ENCODE data around the gene RPL35A.

DNA sequence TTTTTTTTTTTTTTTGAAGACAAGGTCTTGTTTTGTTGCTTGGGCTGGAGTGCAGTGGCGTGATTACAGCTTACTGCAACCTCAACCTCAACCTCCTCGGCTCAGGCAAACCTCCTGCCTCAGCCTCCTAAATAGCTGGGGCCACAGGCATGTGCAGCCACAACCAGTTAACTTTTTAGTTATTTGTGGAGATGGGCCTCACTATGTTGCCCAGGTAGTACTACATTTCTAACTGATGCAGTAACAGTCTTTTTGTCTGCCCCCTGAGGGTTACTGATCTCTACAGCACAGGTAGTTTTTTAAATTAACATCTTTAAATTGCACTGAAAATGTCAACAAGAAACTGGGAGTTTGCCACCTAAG is 6.6 kb downstream of the RPL35A start:
- TF ChIP-seq POLR2A (IDR thresholded peaks at IDR 0.05; ENCODE audit: control extremely low read depth in 1 of 2, low read depth in 2 of 2, low read length in 2 of 2), result peak; percentile 25 to 49; a peak in 2 of 3 replicates
- no peak for TF ChIP-seq EZH2 (IDR thresholded peaks at IDR 0.05; ENCODE audit: low read depth, low read length, severe bottlenecking)
- TF ChIP-seq PHF8 (conservative IDR thresholded peaks at IDR 0.05; ENCODE audit: low read depth, low read length), result no peak
- TF ChIP-seq, protein P1, sequence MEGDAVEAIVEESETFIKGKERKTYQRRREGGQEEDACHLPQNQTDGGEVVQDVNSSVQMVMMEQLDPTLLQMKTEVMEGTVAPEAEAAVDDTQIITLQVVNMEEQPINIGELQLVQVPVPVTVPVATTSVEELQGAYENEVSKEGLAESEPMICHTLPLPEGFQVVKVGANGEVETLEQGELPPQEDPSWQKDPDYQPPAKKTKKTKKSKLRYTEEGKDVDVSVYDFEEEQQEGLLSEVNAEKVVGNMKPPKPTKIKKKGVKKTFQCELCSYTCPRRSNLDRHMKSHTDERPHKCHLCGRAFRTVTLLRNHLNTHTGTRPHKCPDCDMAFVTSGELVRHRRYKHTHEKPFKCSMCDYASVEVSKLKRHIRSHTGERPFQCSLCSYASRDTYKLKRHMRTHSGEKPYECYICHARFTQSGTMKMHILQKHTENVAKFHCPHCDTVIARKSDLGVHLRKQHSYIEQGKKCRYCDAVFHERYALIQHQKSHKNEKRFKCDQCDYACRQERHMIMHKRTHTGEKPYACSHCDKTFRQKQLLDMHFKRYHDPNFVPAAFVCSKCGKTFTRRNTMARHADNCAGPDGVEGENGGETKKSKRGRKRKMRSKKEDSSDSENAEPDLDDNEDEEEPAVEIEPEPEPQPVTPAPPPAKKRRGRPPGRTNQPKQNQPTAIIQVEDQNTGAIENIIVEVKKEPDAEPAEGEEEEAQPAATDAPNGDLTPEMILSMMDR (IDR thresholded peaks at IDR 0.05; ENCODE audit: control extremely low read depth in 1 of 3, insufficient read depth in 1 of 3, low read depth in 1 of 3, low read length in 3 of 3), result no peak
- TF ChIP-seq POLR2AphosphoS5 (IDR thresholded peaks at IDR 0.05; ENCODE audit: low read depth, low read length), result peak; percentile 80; the same call in 1 of the 2 replicates
- no peak for TF ChIP-seq HDAC2 (IDR thresholded peaks at IDR 0.05; ENCODE audit: borderline replicate concordance in 1 of 2, low read depth in 2 of 2, low read length in 2 of 2)
